Endothelial cell of umbilical vein (primary cell): ENCODE measurements around the gene DDR2. TPM values are rescaled to one million over a fixed set of nuclear protein-coding genes. Genes with fewer than 3 reads are reported as not detected.
"Not testable (repeated sequence)": the region's sequence is repeated elsewhere in the genome, so short reads cannot be mapped to it uniquely, and the experiment has no call there.

Experiments used
- BruUV-seq: library from RNA; stranded (reverse); fragments of 400-500 nt; replicated peaks from 2 replicates; lab custom pipeline; 2021; lab: Mats Ljungman, UMichigan
- CTCF ChIA-PET: fragments of 300-600, 350-600 bp; sonication (Branson Sonifier 250); formaldehyde crosslinking; loops from one replicate; lab custom pipeline; 2021; ENCODE audit warnings: antibody characterized with exemption, inconsistent platforms; lab: Charles Lee
- POLR2A ChIA-PET: fragments of 300-600, 350-600 bp; sonication (Branson Sonifier 250); formaldehyde crosslinking; loops from one replicate; lab custom pipeline; 2021; ENCODE audit warnings: antibody characterized with exemption, inconsistent platforms; lab: Charles Lee
- DNase-seq: peaks from one replicate; pipeline ENCODE4 v3.0.0-alpha.2; 2011; ENCODE audit warnings: low read depth, low spot score
- FAIRE-seq: peaks from 2 replicates; lab custom pipeline; 2011; peaks lifted over from hg19 to GRCh38; lab: Jason Lieb, UNC
- H2AFZ ChIP-seq: 2 replicates; pipeline ENCODE4 v1.6.0; 2012; ENCODE audit warnings: low read depth, low read length, control low read depth, inconsistent platforms
- H3K27ac ChIP-seq: 2 replicates; pipeline ENCODE4 v1.5.1; 2011; ENCODE audit warnings: low read depth, mild to moderate bottlenecking, control low read depth, low read length, moderate library complexity; ENCODE audit not compliant: insufficient read depth
- H3K27me3 ChIP-seq, 2 experiments: 2 replicates each; pipeline versions ENCODE4 v1.6.0 to v1.6.1; 2011; ENCODE audit warnings: low read length in 2 of 2, mixed read lengths in 1 of 2; ENCODE audit not compliant: control insufficient read depth in 2 of 2, insufficient read depth in 2 of 2
- H3K36me3 ChIP-seq, 2 experiments: 2 replicates in 1 of 2; 3 replicates in 1 of 2; pipeline ENCODE4 v1.5.1; 2011; ENCODE audit warnings: low read length in 2 of 2, mild to moderate bottlenecking in 1 of 2, moderate library complexity in 1 of 2; ENCODE audit not compliant: control insufficient read depth in 2 of 2, insufficient read depth in 2 of 2; ENCODE audit errors: extremely low read depth in 1 of 2
- H3K4me1 ChIP-seq: 3 replicates; pipeline ENCODE4 v1.5.1; 2011; ENCODE audit warnings: mild to moderate bottlenecking, low read length; ENCODE audit not compliant: control insufficient read depth, insufficient read depth; ENCODE audit errors: extremely low read depth
- H3K4me2 ChIP-seq: 2 replicates; pipeline ENCODE4 v1.6.1; 2011; ENCODE audit warnings: low read length, control low read depth, mixed read lengths; ENCODE audit not compliant: insufficient read depth
- H3K4me3 ChIP-seq, 3 experiments: fragments of 200-600 bp in 1 of 3; sonication (generic), shearing (Covaris generic) in 1 of 3; replicated peaks in 1 of 3; 2 replicates each; pipeline ENCODE4 v1.5.1; 2011 to 2016; ENCODE audit warnings: control low read depth in 3 of 3, low read length in 3 of 3, mild to moderate bottlenecking in 2 of 3, inconsistent platforms in 1 of 3, low read depth in 1 of 3, moderate library complexity in 1 of 3; ENCODE audit not compliant: insufficient read depth in 1 of 3
- H3K79me2 ChIP-seq: 2 replicates; pipeline ENCODE4 v1.6.0; 2012; ENCODE audit warnings: low read length, inconsistent platforms; ENCODE audit not compliant: control insufficient read depth, insufficient read depth
- H3K9ac ChIP-seq: replicated peaks from 2 replicates; pipeline ENCODE3; 2011; ENCODE audit warnings: low read length, control low read depth; ENCODE audit not compliant: insufficient read depth; ENCODE audit errors: extremely low read depth
- H3K9me1 ChIP-seq: replicated peaks from 3 replicates; pipeline ENCODE4 v1.6.0; 2011; ENCODE audit warnings: mild to moderate bottlenecking, low read length; ENCODE audit not compliant: control insufficient read depth, insufficient read depth; ENCODE audit errors: extremely low read depth
- H3K9me3 ChIP-seq: replicated peaks from 2 replicates; pipeline ENCODE4 v1.5.1; 2012; ENCODE audit warnings: low read length, inconsistent platforms; ENCODE audit not compliant: control insufficient read depth, insufficient read depth
- H4K20me1 ChIP-seq: replicated peaks from 2 replicates; pipeline ENCODE3; 2011; ENCODE audit warnings: mild to moderate bottlenecking, low read length; ENCODE audit not compliant: control insufficient read depth, insufficient read depth; ENCODE audit errors: extremely low read depth
- EZH2 ChIP-seq: IDR thresholded peaks from 2 replicates; pipeline ENCODE4 v1.6.1; 2012; ENCODE audit warnings: borderline replicate concordance, low read depth, mild to moderate bottlenecking, moderate library complexity, low read length, inconsistent platforms; ENCODE audit not compliant: severe bottlenecking
- FOS ChIP-seq: IDR thresholded peaks from 2 replicates; pipeline ENCODE4 v1.6.1; 2011; ENCODE audit warnings: mild to moderate bottlenecking, low read length, moderate library complexity, borderline replicate concordance; ENCODE audit not compliant: insufficient read depth
- GATA2 ChIP-seq: IDR thresholded peaks from 2 replicates; pipeline ENCODE4 v1.7.0; 2011; ENCODE audit warnings: low read depth, mild to moderate bottlenecking, moderate library complexity, mixed read lengths, low read length; ENCODE audit not compliant: insufficient read length, insufficient read depth
- JUN ChIP-seq: IDR thresholded peaks from 2 replicates; pipeline ENCODE4 v1.6.1; 2011; ENCODE audit warnings: borderline replicate concordance, low read depth; ENCODE audit not compliant: insufficient read length, insufficient read depth
- MYC ChIP-seq: IDR thresholded peaks from one replicate; pipeline ENCODE4 v1.6.1; 2011; ENCODE audit warnings: mild to moderate bottlenecking, low read depth, low read length
- POLR2A ChIP-seq: IDR thresholded peaks from 2 replicates; pipeline ENCODE4 v1.6.1; 2012; ENCODE audit warnings: low read depth, mild to moderate bottlenecking, control low read depth, low read length
- POLR2AphosphoS5 ChIP-seq: IDR thresholded peaks from 2 replicates; pipeline ENCODE4 v1.6.1; 2012; ENCODE audit warnings: low read depth, mild to moderate bottlenecking, control low read depth, low read length, moderate library complexity; ENCODE audit not compliant: insufficient read depth
- dilution Hi-C: fragments of 300-500 bp; cut with MboI; formaldehyde crosslinking; loops from one replicate; pipeline ENCODE4 v1.15.0; 2019; ENCODE audit warnings: low sequenced_read_pairs; ENCODE audit not compliant: extremely low pct_ligation_motif_present
- intact Hi-C: fragments of 100-400 bp; cut with micrococcal nuclease; formaldehyde crosslinking; loops from one replicate; pipeline ENCODE4 v1.10.0; 2022
- polyA plus RNA-seq, 4 experiments: library from polyadenylated mRNA; depleted of rRNA in 3 of 4; stranded (reverse) in 3 of 4; unstranded in 1 of 4; fragments of >200 nt; gene quantifications; 2 replicates each; pipeline versions ENCODE4 v1.2.1 to v1.2.3, GENCODE V29; 2011 to 2012; ENCODE audit warnings: missing spikeins in 1 of 4
- total RNA-seq: library from RNA; stranded (reverse); gene quantifications from 2 replicates; pipeline ENCODE4 v1.2.3, GENCODE V29; 2021
- TF ChIP-seq, protein P1 (sequence below), 2 donors: IDR thresholded peaks; 1 replicate in 1 of 2; 2 replicates in 1 of 2; pipeline ENCODE4 v1.5.1; 2011; ENCODE audit warnings: low read length in 2 of 2, mild to moderate bottlenecking in 2 of 2, moderate library complexity in 2 of 2, control low read depth in 1 of 2, inconsistent platforms in 1 of 2, low read depth in 1 of 2; ENCODE audit not compliant: insufficient read depth in 1 of 2; ENCODE audit errors: extremely low read depth in 1 of 2
- TF ChIP-seq, protein P2 (sequence below): IDR thresholded peaks from 2 replicates; pipeline ENCODE4 v1.6.1; 2011; ENCODE audit not compliant: insufficient read depth, insufficient read length

Gene DDR2
- total and polyA plus RNA-seq, 2 donors (not counting 3 experiments of a cell fraction or from before 2014, with no cell fraction given) = 27.8 to 30.8 TPM

DNA sequence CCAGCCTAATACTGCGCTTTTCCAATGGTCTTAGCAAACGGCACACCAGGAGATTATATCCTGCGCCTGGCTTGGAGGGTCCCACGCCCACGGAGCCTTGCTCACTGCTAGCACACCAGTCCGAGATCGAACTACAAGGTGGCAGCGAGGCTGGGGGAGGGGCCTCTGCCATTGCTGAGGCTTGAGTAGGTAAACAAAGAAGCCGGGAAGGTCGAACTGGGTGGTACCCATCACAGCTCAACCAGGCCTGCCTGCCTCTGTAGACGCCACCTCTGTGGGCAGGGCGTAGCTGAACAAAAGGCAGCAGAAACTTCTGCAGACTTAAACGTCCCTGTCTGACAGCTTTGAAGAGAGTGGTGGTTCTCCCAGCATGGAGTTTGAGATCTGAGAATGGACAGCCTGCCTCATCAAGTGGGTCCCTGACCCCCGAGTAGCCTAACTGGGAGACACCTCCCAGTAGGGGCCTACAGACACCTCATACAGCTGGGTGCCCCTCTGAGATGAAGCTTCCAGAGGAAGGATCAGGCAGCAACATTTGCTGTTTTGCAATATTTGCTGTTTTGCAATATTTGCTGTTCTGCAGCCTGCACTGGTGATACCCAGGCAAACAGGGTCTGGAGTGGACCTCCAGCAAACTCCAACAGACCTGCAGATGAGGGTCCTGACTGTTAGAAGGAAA is 114.1 kb downstream of the DDR2 start:
- H3K9ac ChIP-seq, H3K4me2 ChIP-seq, H3K4me3 ChIP-seq, POLR2A ChIA-PET, H3K9me1 ChIP-seq, H3K36me3 ChIP-seq, dilution Hi-C loops, H3K27ac ChIP-seq, H3K4me1 ChIP-seq, FAIRE-seq, H4K20me1 ChIP-seq, DNase-seq, H3K79me2 ChIP-seq, H3K27me3 ChIP-seq, H2AFZ ChIP-seq, BruUV-seq, intact Hi-C loops, H3K9me3 ChIP-seq: not testable (repeated sequence)
- CTCF ChIA-PET = interaction anchor here (1.8 kb wide), 1 partner anchor 13 kb away, joined by 4 read pairs; no protein-coding TSS in a partner anchor

DNA sequence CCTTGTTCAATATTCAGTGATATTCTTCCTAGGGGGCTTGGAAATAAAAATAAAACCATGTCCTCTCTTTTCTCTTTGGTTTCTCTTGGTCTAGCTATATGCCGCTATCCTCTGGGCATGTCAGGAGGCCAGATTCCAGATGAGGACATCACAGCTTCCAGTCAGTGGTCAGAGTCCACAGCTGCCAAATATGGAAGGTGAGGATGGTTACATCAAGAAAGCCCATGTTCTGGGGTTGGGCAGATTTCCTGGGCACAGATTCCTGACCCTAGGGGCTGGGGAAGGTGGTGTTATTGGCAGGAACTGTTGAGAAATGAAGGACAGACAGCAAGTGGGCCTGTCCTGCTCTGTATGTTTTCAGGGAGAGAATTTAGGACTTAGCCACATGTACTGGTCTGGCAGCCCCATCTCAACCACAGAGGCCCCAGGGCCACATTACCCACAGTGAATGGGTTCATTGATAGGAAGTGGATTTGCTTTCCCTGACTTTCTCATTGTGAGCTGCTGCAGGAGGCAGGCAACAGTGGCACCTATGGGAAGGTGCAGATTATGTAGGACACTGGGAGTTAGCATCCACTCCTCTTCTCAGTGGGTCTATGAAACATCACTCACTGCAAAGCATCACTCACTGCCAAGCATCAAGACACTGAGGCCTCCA is 120.9 kb downstream of the DDR2 start:
- Histone ChIP-seq H3K27me3 (no peaks in the 10 kb centered on the region), H3K9me1 (no peaks in the 10 kb centered on the region), H3K27ac (no peak overlapping the region), H3K4me3 (no peak overlapping the region), H3K9ac (no peak overlapping the region), H2AFZ (no peak overlapping the region), H3K36me3 (peaks cover 6 to 19% of the 10 kb centered on the region in 2 experiments), H3K9me3 (no peaks in the 10 kb centered on the region), H3K79me2 (no peaks in the 10 kb centered on the region), H3K4me2 (no peak overlapping the region), H4K20me1 (no peaks in the 10 kb centered on the region), H3K4me1 (peaks cover 27% of the 10 kb centered on the region)
- ChIA-PET POLR2A (no interaction called here), CTCF (interaction anchor here (1.0 to 1.6 kb wide), 2 partner anchors 47 to 125 kb away, joined by 3 to 4 read pairs; no protein-coding TSS in a partner anchor)
- dilution Hi-C loops (no loop called here), intact Hi-C loops (no loop called here)
- DNase-seq (no peak), FAIRE-seq (no peak)
- TF ChIP-seq MYC = no peak
- TF ChIP-seq, protein P1, sequence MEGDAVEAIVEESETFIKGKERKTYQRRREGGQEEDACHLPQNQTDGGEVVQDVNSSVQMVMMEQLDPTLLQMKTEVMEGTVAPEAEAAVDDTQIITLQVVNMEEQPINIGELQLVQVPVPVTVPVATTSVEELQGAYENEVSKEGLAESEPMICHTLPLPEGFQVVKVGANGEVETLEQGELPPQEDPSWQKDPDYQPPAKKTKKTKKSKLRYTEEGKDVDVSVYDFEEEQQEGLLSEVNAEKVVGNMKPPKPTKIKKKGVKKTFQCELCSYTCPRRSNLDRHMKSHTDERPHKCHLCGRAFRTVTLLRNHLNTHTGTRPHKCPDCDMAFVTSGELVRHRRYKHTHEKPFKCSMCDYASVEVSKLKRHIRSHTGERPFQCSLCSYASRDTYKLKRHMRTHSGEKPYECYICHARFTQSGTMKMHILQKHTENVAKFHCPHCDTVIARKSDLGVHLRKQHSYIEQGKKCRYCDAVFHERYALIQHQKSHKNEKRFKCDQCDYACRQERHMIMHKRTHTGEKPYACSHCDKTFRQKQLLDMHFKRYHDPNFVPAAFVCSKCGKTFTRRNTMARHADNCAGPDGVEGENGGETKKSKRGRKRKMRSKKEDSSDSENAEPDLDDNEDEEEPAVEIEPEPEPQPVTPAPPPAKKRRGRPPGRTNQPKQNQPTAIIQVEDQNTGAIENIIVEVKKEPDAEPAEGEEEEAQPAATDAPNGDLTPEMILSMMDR (IDR thresholded peaks at IDR 0.05; ENCODE audit: extremely low read depth in 1 of 2, insufficient read depth in 1 of 2, low read depth in 1 of 2, low read length in 2 of 2) = no peak
- no peak for TF ChIP-seq GATA2
- no peak for TF ChIP-seq FOS
- no peak for TF ChIP-seq JUN
- TF ChIP-seq, protein P2, sequence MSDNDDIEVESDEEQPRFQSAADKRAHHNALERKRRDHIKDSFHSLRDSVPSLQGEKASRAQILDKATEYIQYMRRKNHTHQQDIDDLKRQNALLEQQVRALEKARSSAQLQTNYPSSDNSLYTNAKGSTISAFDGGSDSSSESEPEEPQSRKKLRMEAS = no peak
- no peak for TF ChIP-seq POLR2AphosphoS5
- no peak for TF ChIP-seq EZH2
- TF ChIP-seq POLR2A = no peak
- BruUV-seq = no TSS peak
